ENCODE measurements around the gene CTDSP2. TPM values are rescaled to one million over a fixed set of nuclear protein-coding genes. Genes with fewer than 3 reads are reported as not detected.

Gene CTDSP2
- total RNA-seq, 2 experiments from 2014 or later: 94.6 to 99.8 TPM

DNA sequence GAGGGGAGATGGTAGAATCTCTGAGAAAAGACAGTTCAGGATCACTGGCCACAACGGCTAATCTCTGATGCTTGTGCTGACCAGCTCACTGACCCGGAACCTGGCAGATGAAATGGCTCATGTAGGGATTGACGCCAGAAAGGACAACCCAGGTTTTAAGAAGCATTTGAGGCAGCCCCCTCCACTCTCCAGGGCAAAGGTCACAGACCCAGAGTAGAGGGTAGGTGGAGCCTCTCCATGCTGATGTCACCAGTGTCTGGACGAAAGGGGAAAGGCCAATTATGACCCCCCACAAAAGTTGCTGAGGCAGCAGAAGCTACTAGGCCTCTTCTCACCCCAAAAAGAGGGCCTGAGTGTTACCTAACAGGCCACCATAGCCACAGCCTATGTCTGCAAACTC is 75.8 kb downstream of the CTDSP2 start:
- Mint-ChIP-seq H3K9me3 (no peaks in the 10 kb centered on the region), H3K27ac (no peak overlapping the region), H3K4me3 (peak overlapping the region; percentile 98), H3K27me3 (ENCODE audit: low read depth) (peaks cover 7% of the 10 kb centered on the region), H3K36me3 (ENCODE audit: low read depth) (peaks cover 28% of the 10 kb centered on the region), H3K4me1 (ENCODE audit: low read depth) (peaks cover 33% of the 10 kb centered on the region)
- no peak for DNase-seq
- intact Hi-C loops (cut with micrococcal nuclease): no loop called here
- CTCF ChIA-PET: no interaction called here

Small RNA genes lying within 50 kb of the gene (microRNA-seq; reads per million reads assigned to microRNA genes)
- gene MIR26A2 (ENCODE audit: borderline microRNAs expressed, borderline replicate concordance): 132 reads per million, percentile 62 among the genes with 10 or more reads in this experiment

Other genes starting within 250 kb of the CTDSP2 start
- gene DTX3, start 241.9 kb downstream of the CTDSP2 start, total RNA-seq: 10 to 100 TPM; 15.8 to 16.2 TPM
- gene ARHGEF25, start 235.3 kb downstream of the CTDSP2 start, total RNA-seq: 1 to 10 TPM; 1.4 to 1.5 TPM
- 1 to 10 TPM; 1.4 to 1.8 TPM for gene B4GALNT1, start 213.5 kb downstream of the CTDSP2 start, total RNA-seq
- 10 to 100 TPM; 60.7 to 60.9 TPM for gene OS9, start 152.6 kb downstream of the CTDSP2 start, total RNA-seq
- gene AGAP2, start 108.0 kb downstream of the CTDSP2 start, total RNA-seq: 10 to 100 TPM; 26.7 to 28.0 TPM
- 1 to 10 TPM; 6.4 to 7.7 TPM for gene TSPAN31, start 101.7 kb downstream of the CTDSP2 start, total RNA-seq
- gene CDK4, start 94.4 kb downstream of the CTDSP2 start, total RNA-seq: 100 to 1,000 TPM; 194 to 202 TPM
- gene MARCHF9, start 91.6 kb downstream of the CTDSP2 start, total RNA-seq: 10 to 100 TPM; 10.4 to 10.8 TPM
- gene CYP27B1, start 79.7 kb downstream of the CTDSP2 start, total RNA-seq: 1 to 10 TPM; 5.4 to 6.1 TPM
- 10 to 100 TPM; 17.3 to 20.4 TPM for gene METTL1, start 74.6 kb downstream of the CTDSP2 start, total RNA-seq
- 1 to 10 TPM; 3.6 to 4.6 TPM for gene EEF1AKMT3, start 74.1 kb downstream of the CTDSP2 start, total RNA-seq
- 10 to 100 TPM; 32.8 to 34.3 TPM for gene TSFM, start 63.9 kb downstream of the CTDSP2 start, total RNA-seq
- under 1 TPM; 0.22 to 0.38 TPM for gene AVIL, start 28.0 kb downstream of the CTDSP2 start, total RNA-seq
- 10 to 100 TPM; 11.3 to 11.9 TPM for gene ATP23, start 94.8 kb upstream of the CTDSP2 start, total RNA-seq